Epithelial cell of esophagus (primary cell): ENCODE measurements around the gene ARL5A.

Source experiments
- DNase-seq: peaks from one replicate; pipeline ENCODE4 v3.0.0; 2010; ENCODE audit warnings: low read depth
- H3K4me3 ChIP-seq: 2 replicates; pipeline ENCODE4 v1.5.1; 2011; ENCODE audit warnings: mild to moderate bottlenecking, low read length, control low read depth
- CTCF ChIP-seq: IDR thresholded peaks from 2 replicates; pipeline ENCODE4 v1.5.1; 2011; ENCODE audit warnings: low read depth, mild to moderate bottlenecking, low read length, control low read depth, inconsistent platforms; ENCODE audit not compliant: insufficient read depth; ENCODE audit errors: missing control alignments

Gene ARL5A

GRCh38 chr2:151815821-151816489 is 12.3 kb downstream of the ARL5A start:
- H3K4me3 ChIP-seq: no peak overlapping the region
- no peak for DNase-seq
- TF ChIP-seq CTCF: no peak

GRCh38 chr2:151810489-151810888 is 17.7 kb downstream of the ARL5A start:
- TF ChIP-seq CTCF: no peak
- H3K4me3 ChIP-seq: no peak overlapping the region

GRCh38 chr2:151809073-151809383 is 19.2 kb downstream of the ARL5A start:
- no peak for TF ChIP-seq CTCF
- H3K4me3 ChIP-seq: no peak overlapping the region
- DNase-seq: no peak

More at GRCh38 chr2:151810489-151810888, 17.7 kb downstream of the ARL5A start:
- DNase-seq: no peak

GRCh38 chr2:151808258-151809072 is 19.8 kb downstream of the ARL5A start:
- TF ChIP-seq CTCF: peak; percentile 42
- DNase-seq: peak; percentile 40

GRCh38 chr2:151805961-151806360 is 22.3 kb downstream of the ARL5A start:
- no peak for DNase-seq
- H3K4me3 ChIP-seq: no peak overlapping the region
- TF ChIP-seq CTCF: no peak

More at GRCh38 chr2:151808258-151809072, 19.8 kb downstream of the ARL5A start:
- no peak overlapping the region for H3K4me3 ChIP-seq

- no peak for TF ChIP-seq CTCF
- DNase-seq: no peak
Observed at GRCh38 chr2:151805343-151805742, 22.9 kb downstream of the ARL5A start.

More at GRCh38 chr2:151805343-151805742, 22.9 kb downstream of the ARL5A start:
- H3K4me3 ChIP-seq: no peak overlapping the region
